ENCODE measurements around the gene UBA52. TPM values are rescaled to one million over a fixed set of nuclear protein-coding genes. Genes with fewer than 3 reads are reported as not detected.
A peak's percentile ranks its signal among the peaks of the same experiment; 100 is the strongest.
"Not testable (repeated sequence)": the region's sequence is repeated elsewhere in the genome, so short reads cannot be mapped to it uniquely, and the experiment has no call there.

The UBA52 gene
- polyA plus RNA-seq, 6 donors from 2014 or later: 1,188 to 1,782 (median 1,685) TPM

DNA sequence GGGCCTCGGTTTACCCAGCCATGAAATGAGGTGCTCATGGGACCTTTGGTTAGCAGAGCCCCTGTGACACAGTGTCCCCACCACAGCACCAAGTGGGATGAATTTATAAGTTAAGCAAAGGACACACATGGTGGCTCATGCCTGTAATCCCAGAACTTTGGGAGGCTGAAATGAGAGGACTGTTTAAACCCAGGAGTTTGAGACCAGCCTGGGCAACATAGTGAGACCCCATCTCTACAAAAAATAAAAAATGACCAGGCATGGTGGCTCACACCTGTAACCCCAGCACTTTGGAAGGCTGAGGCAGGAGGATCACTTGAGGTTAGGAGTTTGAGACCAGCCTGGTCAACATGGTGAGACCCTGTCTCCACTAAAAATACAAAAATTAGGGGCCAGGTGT lies 31.5 kb upstream of the UBA52 start:
- Mint-ChIP-seq H3K27ac (peak overlapping the region in 1 of 6 donors; percentile 12), H3K4me3 (peak overlapping the region in 2 of 8 donors; percentile 57 to 85), H3K4me1 (peaks cover 16 to 35% (median 30%) of the 10 kb centered on the region in 3 donors)
- H3K36me3 Mint-ChIP-seq; H3K9me3 Mint-ChIP-seq; H3K27me3 Mint-ChIP-seq; DNase-seq; ATAC-seq (ENCODE audit: low read depth in 2 of 2): not testable (repeated sequence)

DNA sequence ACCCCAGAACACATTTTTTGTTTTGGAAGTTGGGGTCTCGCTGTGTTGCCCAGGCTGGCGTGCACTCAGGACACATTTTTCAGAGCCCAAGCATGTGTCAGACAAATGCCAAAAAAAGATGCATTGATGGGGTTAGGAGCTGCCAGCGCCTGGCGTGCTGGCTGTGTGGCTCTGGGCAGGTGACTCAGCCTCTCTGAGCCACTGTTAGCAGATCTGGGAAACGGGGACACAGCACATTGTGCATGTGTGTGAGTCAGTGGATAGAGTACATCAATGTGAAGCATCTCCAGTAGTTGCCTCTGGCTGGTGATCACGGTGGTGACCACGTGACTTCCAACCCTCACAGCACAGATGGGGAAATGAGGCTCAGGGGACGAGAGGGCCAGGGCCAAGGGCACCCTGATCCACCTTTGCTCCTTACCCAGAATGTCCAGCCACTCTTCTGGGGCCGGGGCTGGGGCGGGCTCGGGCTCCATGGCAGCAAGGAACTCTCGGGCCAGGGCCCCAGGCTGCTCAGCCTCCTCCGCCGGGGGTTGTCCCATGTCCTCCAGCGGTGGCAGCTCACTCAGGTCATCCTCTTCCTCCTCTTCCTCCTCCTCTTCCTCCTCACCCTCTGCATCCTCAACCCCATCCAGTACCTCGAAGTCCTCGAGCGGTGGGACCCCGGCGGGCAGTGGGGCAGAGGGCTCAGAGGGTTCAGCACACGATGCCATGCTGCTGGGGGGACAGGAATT lies 30.2 kb upstream of the UBA52 start:
- no peaks in the 10 kb centered on the region for H3K36me3 Mint-ChIP-seq
- H3K4me1 Mint-ChIP-seq: peaks cover 16 to 36% (median 30%) of the 10 kb centered on the region in 3 donors
- peak overlapping the region in 3 of 6 donors; percentile 49 to 87 (median 54) for H3K27ac Mint-ChIP-seq
- no peak for ATAC-seq (ENCODE audit: low read depth in 2 of 2)
- peak overlapping the region in 7 of 8 donors; percentile 2 to 95 (median 85) for H3K4me3 Mint-ChIP-seq
- no peak for DNase-seq
- no peaks in the 10 kb centered on the region for H3K9me3 Mint-ChIP-seq
- H3K27me3 Mint-ChIP-seq: no peaks in the 10 kb centered on the region

GRCh38 chr19:18541992-18542940 lies 29.4 kb upstream of the UBA52 start:
- H3K4me3 Mint-ChIP-seq: peak overlapping the region; percentile 85 to 95 (median 90)
- no peak for ATAC-seq (ENCODE audit: low read depth in 2 of 2)
- no peak for DNase-seq
- H3K9me3 Mint-ChIP-seq: no peaks in the 10 kb centered on the region
- peak overlapping the region; percentile 67 to 93 (median 86) for H3K27ac Mint-ChIP-seq
- no peaks in the 10 kb centered on the region for H3K36me3 Mint-ChIP-seq
- no peaks in the 10 kb centered on the region for H3K27me3 Mint-ChIP-seq
- H3K4me1 Mint-ChIP-seq: peaks cover 16 to 36% (median 25%) of the 10 kb centered on the region in 3 donors

DNA sequence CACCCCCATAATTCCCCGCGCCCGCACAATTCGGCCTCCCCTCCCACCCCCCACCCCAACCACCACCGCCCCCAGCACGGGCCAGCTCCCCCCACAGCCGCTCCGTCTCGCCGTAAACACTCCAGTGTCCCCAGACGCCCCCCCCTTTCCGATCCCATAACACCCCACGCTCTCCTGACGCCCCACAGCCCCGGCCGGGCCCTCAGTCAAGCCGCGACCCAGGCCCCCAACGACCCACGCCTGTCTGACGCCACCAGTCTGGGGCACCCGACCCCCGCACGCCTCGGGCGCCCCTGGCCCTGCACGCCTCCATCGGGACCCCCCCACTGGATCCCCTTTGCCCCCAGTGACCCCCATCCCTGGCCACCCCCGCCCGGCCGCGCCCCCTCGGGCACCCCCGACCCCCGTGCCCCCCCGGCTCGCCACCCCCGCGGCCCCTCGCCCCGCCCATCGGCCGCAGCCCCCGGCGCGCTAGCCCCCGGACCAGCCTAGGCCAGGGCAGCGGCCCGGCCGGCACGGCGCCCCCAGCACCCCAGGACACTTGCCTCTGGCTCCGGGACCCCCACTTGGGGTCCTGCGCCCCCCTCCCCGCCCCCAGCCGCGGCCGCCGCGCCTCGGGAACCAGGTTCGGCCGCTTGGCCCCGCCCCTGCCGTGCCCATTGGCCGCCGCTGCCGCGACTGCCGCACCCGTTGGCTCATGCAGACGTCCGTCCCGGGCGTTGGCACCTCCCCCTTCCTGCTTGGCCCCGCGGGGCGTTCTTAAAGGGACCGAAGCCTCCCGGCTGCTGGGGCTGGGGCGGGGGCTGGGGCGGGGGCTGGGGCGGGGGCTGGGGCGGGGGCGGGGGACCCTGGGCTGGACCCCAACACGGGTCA lies 28.5 kb upstream of the UBA52 start, which contains the start of gene FKBP8:
FKBP8 (minus strand) TSS at position 633 of the 873 bp plus-strand sequence. CDS start 1,603 bp downstream, outside the sequence.
- Mint-ChIP-seq H3K4me1 (peaks cover 16 to 36% (median 20%) of the 10 kb centered on the region in 3 donors), H3K36me3 (no peaks in the 10 kb centered on the region)
- ATAC-seq (ENCODE audit: low read depth in 2 of 2): peak; percentile 97 to 98

DNA sequence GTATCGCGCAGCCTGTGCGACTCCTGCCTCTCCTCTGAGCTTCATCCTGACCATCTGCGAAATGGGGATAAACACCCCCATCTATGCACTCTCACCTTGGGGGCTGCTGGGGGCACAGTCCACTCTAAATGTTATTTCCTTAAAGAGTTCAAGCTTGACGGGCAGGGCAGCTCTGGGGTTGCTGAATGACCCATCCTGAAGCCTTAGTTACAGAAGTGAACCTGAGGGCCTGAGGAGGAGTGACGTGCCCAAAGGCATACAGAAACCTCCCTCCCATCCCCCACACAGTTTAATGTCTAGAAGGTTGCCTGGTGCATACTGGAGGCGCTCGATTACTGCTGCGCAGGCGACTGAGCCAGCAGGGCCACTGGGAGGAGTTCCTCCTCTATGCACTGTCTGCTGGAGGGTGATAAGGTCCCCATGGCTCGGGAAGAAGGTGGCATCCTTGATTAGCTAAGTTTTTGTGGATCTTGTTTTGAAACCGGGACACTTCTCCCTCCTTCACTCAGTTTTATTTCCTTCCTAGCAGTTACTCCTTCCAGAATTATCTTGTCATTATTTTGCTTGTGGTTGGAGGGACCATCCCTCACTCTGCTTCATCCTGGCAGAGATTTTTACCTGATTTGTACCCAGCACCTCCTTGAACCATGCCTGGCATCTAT lies 27.7 kb upstream of the UBA52 start:
- DNase-seq (peak; percentile 53), ATAC-seq (ENCODE audit: low read depth in 2 of 2) (peak; percentile 59)
- Mint-ChIP-seq H3K27me3 (no peaks in the 10 kb centered on the region), H3K4me1 (peaks cover 16 to 36% (median 17%) of the 10 kb centered on the region in 3 donors), H3K27ac (peak overlapping the region; percentile 81 to 99 (median 94)), H3K36me3 (no peaks in the 10 kb centered on the region), H3K4me3 (peak overlapping the region; percentile 90 to 96 (median 94)), H3K9me3 (no peaks in the 10 kb centered on the region)

More for the DNA sequence above, 28.5 kb upstream of the UBA52 start, which contains the start of gene FKBP8:
- H3K9me3 Mint-ChIP-seq: no peaks in the 10 kb centered on the region
- peak within 1 kb of the TSS; percentile 85 to 99 (median 94) for H3K27ac Mint-ChIP-seq
- peak; percentile 89 for DNase-seq
- peak within 1 kb of the TSS; percentile 90 to 96 (median 94) for H3K4me3 Mint-ChIP-seq
- H3K27me3 Mint-ChIP-seq: no peaks in the 10 kb centered on the region

GRCh38 chr19:18551631-18552030 lies 20.0 kb upstream of the UBA52 start:
- Mint-ChIP-seq H3K27ac (no peak overlapping the region), H3K36me3 (no peaks in the 10 kb centered on the region), H3K27me3 (no peaks in the 10 kb centered on the region), H3K9me3 (no peaks in the 10 kb centered on the region), H3K4me3 (peak overlapping the region in 1 of 8 donors; percentile 26), H3K4me1 (no peaks in the 10 kb centered on the region)
- DNase-seq (no peak), ATAC-seq (ENCODE audit: low read depth in 2 of 2) (no peak)

DNA sequence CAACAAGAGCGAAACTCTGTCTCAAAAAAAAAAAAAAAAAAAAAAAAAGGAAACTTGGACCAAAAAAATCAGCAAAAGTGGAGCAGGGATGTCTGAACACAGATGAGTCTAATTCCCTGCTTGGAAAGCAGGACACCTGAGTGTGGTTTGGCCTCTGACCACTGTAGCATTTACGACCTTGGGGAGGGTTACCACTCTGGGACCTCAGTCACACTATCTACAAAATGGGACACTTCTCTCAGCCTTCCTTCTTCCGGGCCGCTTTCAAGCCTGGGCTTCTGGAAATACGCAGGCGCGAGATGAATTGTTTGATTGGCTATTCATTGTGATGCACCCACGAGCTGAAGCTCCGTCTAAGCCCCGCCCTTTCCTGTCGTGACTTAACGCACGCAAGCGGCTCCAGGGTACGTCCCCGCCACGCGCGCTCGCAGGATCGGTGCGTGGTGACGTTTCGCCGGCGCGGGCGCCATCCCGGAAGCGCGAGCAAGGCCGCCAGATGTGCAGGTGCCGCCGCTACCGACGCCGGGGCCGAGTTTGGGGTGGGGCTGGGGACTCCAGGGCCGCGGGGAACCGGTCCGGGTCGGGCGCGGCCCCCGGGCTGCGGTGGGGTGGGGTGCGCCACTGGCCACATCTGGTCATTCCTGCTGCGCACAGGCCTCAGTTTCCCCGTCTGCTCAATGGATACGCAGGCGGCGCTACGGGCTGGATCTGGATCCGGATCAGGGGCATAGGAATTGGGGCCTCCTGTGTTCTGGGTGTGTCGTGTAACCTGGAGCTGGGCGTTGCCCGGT lies 14.1 kb upstream of the UBA52 start, which contains the start of gene KXD1:
KXD1 (plus strand) TSS at position 460 of the 791 bp plus-strand sequence. CDS start 4,187 bp downstream, outside the sequence.
- DNase-seq (peak; percentile 98), ATAC-seq (ENCODE audit: low read depth in 2 of 2) (peak; percentile 96)
- Mint-ChIP-seq H3K27ac (peak within 1 kb of the TSS; percentile 96 to 98 (median 98)), H3K36me3 (no peaks in the 10 kb centered on the region), H3K27me3 (no peaks in the 10 kb centered on the region), H3K4me1 (peaks cover 12 to 22% (median 21%) of the 10 kb centered on the region in 3 donors), H3K9me3 (no peaks in the 10 kb centered on the region), H3K4me3 (peak within 1 kb of the TSS; percentile 84 to 96 (median 89))

- Mint-ChIP-seq H3K4me3 (peak overlapping the region; percentile 84 to 96 (median 89)), H3K9me3 (no peaks in the 10 kb centered on the region), H3K27ac (peak overlapping the region; percentile 95 to 98 (median 96)), H3K27me3 (no peaks in the 10 kb centered on the region), H3K36me3 (no peaks in the 10 kb centered on the region), H3K4me1 (peaks cover 12 to 22% (median 21%) of the 10 kb centered on the region in 3 donors)
- DNase-seq (no peak), ATAC-seq (ENCODE audit: low read depth in 2 of 2) (no peak)
Observed at GRCh38 chr19:18558202-18558555, 13.5 kb upstream of the UBA52 start.

DNA sequence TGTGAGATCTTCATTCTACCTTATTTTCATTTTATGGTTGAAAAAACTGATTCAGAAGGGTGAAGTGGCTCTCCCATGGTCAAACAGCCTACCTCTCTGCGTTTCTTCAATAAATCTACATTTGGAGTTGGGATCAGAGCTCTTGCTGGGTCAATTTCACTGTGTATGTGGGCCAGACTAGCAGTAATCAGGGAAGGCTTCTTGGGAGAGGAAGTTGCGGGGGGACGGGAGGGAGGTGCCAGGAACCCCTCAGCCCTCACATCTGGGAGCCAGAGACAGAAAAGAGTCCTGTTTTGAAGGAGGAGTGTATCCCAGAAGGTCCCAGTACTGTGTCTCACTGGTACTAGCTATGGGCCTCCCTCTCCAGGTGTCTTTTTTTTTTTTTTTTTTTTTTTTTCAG lies 13.1 kb upstream of the UBA52 start:
- no peaks in the 10 kb centered on the region for H3K36me3 Mint-ChIP-seq
- DNase-seq: no peak
- ATAC-seq (ENCODE audit: low read depth in 2 of 2): no peak
- H3K27me3 Mint-ChIP-seq: no peaks in the 10 kb centered on the region
- no peaks in the 10 kb centered on the region for H3K9me3 Mint-ChIP-seq
- H3K4me1 Mint-ChIP-seq: peaks cover 12 to 22% (median 21%) of the 10 kb centered on the region in 3 donors
- peak overlapping the region; percentile 84 to 96 (median 89) for H3K4me3 Mint-ChIP-seq
- peak overlapping the region; percentile 95 to 98 (median 96) for H3K27ac Mint-ChIP-seq

GRCh38 chr19:18559685-18560084 lies 12.0 kb upstream of the UBA52 start:
- Mint-ChIP-seq H3K27ac (peak overlapping the region; percentile 33 to 98 (median 96)), H3K36me3 (peaks cover 0 to 2% of the 10 kb centered on the region in 2 donors), H3K27me3 (no peaks in the 10 kb centered on the region), H3K9me3 (no peaks in the 10 kb centered on the region), H3K4me3 (peak overlapping the region; percentile 29 to 96 (median 82)), H3K4me1 (peaks cover 12 to 22% (median 21%) of the 10 kb centered on the region in 3 donors)
- DNase-seq: no peak
- ATAC-seq (ENCODE audit: low read depth in 2 of 2): no peak

- Mint-ChIP-seq H3K27ac (no peak overlapping the region), H3K9me3 (no peaks in the 10 kb centered on the region), H3K4me1 (peaks cover 12 to 22% (median 21%) of the 10 kb centered on the region in 3 donors), H3K4me3 (no peak overlapping the region), H3K36me3 (peaks cover 0 to 5% of the 10 kb centered on the region in 2 donors), H3K27me3 (no peaks in the 10 kb centered on the region)
- DNase-seq (no peak), ATAC-seq (ENCODE audit: low read depth in 2 of 2) (no peak)
Observed at GRCh38 chr19:18562086-18562485, 9.6 kb upstream of the UBA52 start.

Measured in naive B cell (primary cell).